Fibroblast of lung (primary cell): ENCODE data around the gene OTUD7B. TPM values are rescaled to one million over a fixed set of nuclear protein-coding genes. Genes with fewer than 3 reads are reported as not detected.
"Not testable (repeated sequence)": the region's sequence is repeated elsewhere in the genome, so short reads cannot be mapped to it uniquely, and the experiment has no call there.

Experiments used
- DNase-seq, 2 donors: peaks; one replicate each; pipeline versions ENCODE4 v3.0.0 to v3.0.0-alpha.2; 2010; ENCODE audit warnings: low read depth in 2 of 2
- H2AFZ ChIP-seq: 2 replicates; pipeline ENCODE4 v1.5.1; 2012; ENCODE audit warnings: low read length, control low read depth, inconsistent platforms
- H3K27ac ChIP-seq: 2 replicates; pipeline ENCODE4 v1.5.1; 2011; ENCODE audit warnings: low read length, control low read depth; ENCODE audit not compliant: insufficient read depth
- H3K27me3 ChIP-seq: 2 replicates; pipeline ENCODE4 v1.5.1; 2011; ENCODE audit warnings: mild to moderate bottlenecking, low read length; ENCODE audit not compliant: control insufficient read depth, insufficient read depth
- H3K36me3 ChIP-seq: 2 replicates; pipeline ENCODE4 v1.5.1; 2011; ENCODE audit warnings: low read length; ENCODE audit not compliant: control insufficient read depth, insufficient read depth
- H3K4me1 ChIP-seq: 2 replicates; pipeline ENCODE4 v1.5.1; 2011; ENCODE audit warnings: low read length; ENCODE audit not compliant: control insufficient read depth, insufficient read depth; ENCODE audit errors: extremely low read depth
- H3K4me2 ChIP-seq: 2 replicates; pipeline ENCODE4 v1.5.1; 2011; ENCODE audit warnings: low read length, control low read depth; ENCODE audit not compliant: insufficient read depth; ENCODE audit errors: extremely low read depth
- H3K4me3 ChIP-seq, 4 experiments: fragments of 200-600 bp in 1 of 4; sonication (generic) in 1 of 4; replicated peaks in 1 of 4; 2 replicates each; pipeline ENCODE4 v1.5.1; 2011 to 2016; ENCODE audit warnings: low read length in 4 of 4, low read depth in 3 of 4, mild to moderate bottlenecking in 3 of 4, control low read depth in 2 of 4, inconsistent platforms in 1 of 4, mixed read lengths in 1 of 4; ENCODE audit not compliant: insufficient read depth in 1 of 4; ENCODE audit errors: control extremely low read depth in 1 of 4
- H3K79me2 ChIP-seq: 2 replicates; pipeline ENCODE4 v1.5.1; 2012; ENCODE audit warnings: mild to moderate bottlenecking, low read length, inconsistent platforms; ENCODE audit not compliant: control insufficient read depth, insufficient read depth
- H3K9ac ChIP-seq: 2 replicates; pipeline ENCODE4 v1.5.1; 2011; ENCODE audit warnings: mild to moderate bottlenecking, low read length, control low read depth; ENCODE audit not compliant: insufficient read depth
- H3K9me3 ChIP-seq: 2 replicates; pipeline ENCODE4 v1.5.1; 2012; ENCODE audit warnings: low read depth, low read length; ENCODE audit not compliant: control insufficient read depth, insufficient read depth
- H4K20me1 ChIP-seq: 2 replicates; pipeline ENCODE4 v1.5.1; 2011; ENCODE audit warnings: low read length; ENCODE audit not compliant: control insufficient read depth, insufficient read depth; ENCODE audit errors: extremely low read depth
- CTCF ChIP-seq, 2 donors: IDR thresholded peaks in 1 of 2; conservative IDR thresholded peaks in 1 of 2; 1 replicate in 1 of 2; 2 replicates in 1 of 2; pipeline ENCODE4 v1.5.1; 2011 to 2012; ENCODE audit warnings: low read length in 2 of 2, control low read depth in 1 of 2, inconsistent platforms in 1 of 2, low read depth in 1 of 2, mild to moderate bottlenecking in 1 of 2
- EZH2 ChIP-seq: IDR thresholded peaks from 2 replicates; pipeline ENCODE4 v1.5.1; 2012; ENCODE audit warnings: low read length, control low read depth, mild to moderate bottlenecking; ENCODE audit errors: missing control alignments
- polyA plus RNA-seq, 2 donors: library from polyadenylated mRNA; depleted of rRNA in 1 of 2; stranded (reverse) in 1 of 2; unstranded in 1 of 2; fragments of >200 nt; gene quantifications; 2 replicates each; pipeline ENCODE4 v1.2.1, GENCODE V29; 2011 to 2012; ENCODE audit warnings: missing spikeins in 1 of 2
- total RNA-seq: library from RNA; depleted of rRNA; stranded (reverse); fragments of >200 nt; gene quantifications from 2 replicates; pipeline ENCODE4 v1.2.1, GENCODE V29; 2014

The OTUD7B gene
- total and polyA plus RNA-seq, 2 donors (not counting 1 experiment from before 2014, with no cell fraction given): 10.1 to 17.3 TPM

- Histone ChIP-seq H3K4me3 (no peak overlapping the region), H3K79me2 (no peaks in the 10 kb centered on the region), H2AFZ (no peak overlapping the region), H3K36me3 (peaks cover 8% of the 10 kb centered on the region), H3K4me1 (no peaks in the 10 kb centered on the region), H3K27me3 (no peaks in the 10 kb centered on the region), H3K4me2 (no peak overlapping the region), H3K9me3 (no peaks in the 10 kb centered on the region), H4K20me1 (no peaks in the 10 kb centered on the region), H3K9ac (no peak overlapping the region), H3K27ac (no peak overlapping the region)
- no peak for TF ChIP-seq EZH2
- no peak for TF ChIP-seq CTCF (conservative IDR thresholded peaks at IDR 0.05 in 1 of 2, IDR thresholded peaks at IDR 0.05 in 1 of 2; ENCODE audit: low read depth in 1 of 2, low read length in 2 of 2)
- DNase-seq: peak in 1 of 2 donors; percentile 13
These were observed 47.2 kb downstream of the OTUD7B start for GRCh38 chr1:149963358-149963757.

GRCh38 chr1:149962736-149963135 lies 47.8 kb downstream of the OTUD7B start:
- Histone ChIP-seq H3K4me1 (no peaks in the 10 kb centered on the region), H3K36me3 (peaks cover 10% of the 10 kb centered on the region), H4K20me1 (no peaks in the 10 kb centered on the region), H3K27me3 (no peaks in the 10 kb centered on the region), H3K79me2 (no peaks in the 10 kb centered on the region), H2AFZ (no peak overlapping the region), H3K4me2 (no peak overlapping the region), H3K27ac (no peak overlapping the region), H3K4me3 (no peak overlapping the region), H3K9me3 (no peaks in the 10 kb centered on the region), H3K9ac (no peak overlapping the region)
- TF ChIP-seq EZH2 (no peak), CTCF (conservative IDR thresholded peaks at IDR 0.05 in 1 of 2, IDR thresholded peaks at IDR 0.05 in 1 of 2; ENCODE audit: low read depth in 1 of 2, low read length in 2 of 2) (no peak)
- peak in 1 of 2 donors; percentile 74 for DNase-seq

GRCh38 chr1:149962039-149962647 lies 48.4 kb downstream of the OTUD7B start:
- no peak overlapping the region for H3K27ac ChIP-seq
- H3K4me1 ChIP-seq: no peaks in the 10 kb centered on the region
- H3K27me3 ChIP-seq: no peaks in the 10 kb centered on the region
- H3K9me3 ChIP-seq: no peaks in the 10 kb centered on the region
- H3K4me3 ChIP-seq: no peak overlapping the region
- peak; percentile 60 to 63 for TF ChIP-seq CTCF (conservative IDR thresholded peaks at IDR 0.05 in 1 of 2, IDR thresholded peaks at IDR 0.05 in 1 of 2; ENCODE audit: low read depth in 1 of 2, low read length in 2 of 2)
- TF ChIP-seq EZH2: no peak
- H3K36me3 ChIP-seq: peaks cover 10% of the 10 kb centered on the region
- H2AFZ ChIP-seq: no peak overlapping the region
- H3K79me2 ChIP-seq: no peaks in the 10 kb centered on the region
- H3K4me2 ChIP-seq: no peak overlapping the region
- no peak overlapping the region for H3K9ac ChIP-seq
- no peaks in the 10 kb centered on the region for H4K20me1 ChIP-seq
- DNase-seq: peak; percentile 75 to 89

GRCh38 chr1:149957548-149957947 lies 53.0 kb downstream of the OTUD7B start:
- DNase-seq, H3K4me3 ChIP-seq, H3K9me3 ChIP-seq, H2AFZ ChIP-seq, H3K79me2 ChIP-seq, H3K27me3 ChIP-seq, H3K4me2 ChIP-seq, H3K36me3 ChIP-seq, H3K9ac ChIP-seq, H3K27ac ChIP-seq, H3K4me1 ChIP-seq, H4K20me1 ChIP-seq: not testable (repeated sequence)
